ENCODE data around the gene HMGXB3. TPM values are rescaled to one million over a fixed set of nuclear protein-coding genes. Genes with fewer than 3 reads are reported as not detected.

The HMGXB3 gene
- polyA plus RNA-seq, 6 donors from 2014 or later, result 3.8 to 16.7 (median 9.0) TPM

DNA sequence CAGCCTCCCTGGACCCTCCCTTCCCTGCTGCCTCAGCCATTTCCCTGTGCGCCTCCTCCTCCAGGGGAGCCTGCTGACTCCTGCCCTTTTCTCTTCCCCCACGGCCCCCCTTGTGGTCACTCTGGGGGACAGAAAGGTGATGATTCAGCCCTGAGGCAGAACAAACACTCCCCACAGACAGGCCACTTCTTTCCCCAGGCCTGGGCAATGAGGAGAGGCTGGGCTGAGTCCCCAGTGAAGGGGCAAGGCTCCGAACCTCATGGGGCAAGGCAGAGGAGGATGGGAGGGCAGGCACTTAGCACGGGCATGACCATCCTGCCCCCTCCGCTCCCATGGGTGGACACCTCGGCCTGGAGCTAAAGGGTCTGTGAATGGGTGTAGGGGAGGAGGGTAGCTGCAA is 64.8 kb downstream of the HMGXB3 start:
- H3K36me3 Mint-ChIP-seq, result no peaks in the 10 kb centered on the region
- peaks cover 0 to 6% (median 0%) of the 10 kb centered on the region in 3 donors for H3K27me3 Mint-ChIP-seq
- ATAC-seq (ENCODE audit: low read depth in 2 of 2) (no peak), DNase-seq (no peak)
- H3K4me3 Mint-ChIP-seq, result peak overlapping the region in 1 of 8 donors; percentile 3
- peaks cover 6 to 15% (median 13%) of the 10 kb centered on the region in 3 donors for H3K4me1 Mint-ChIP-seq
- no peaks in the 10 kb centered on the region for H3K9me3 Mint-ChIP-seq
- H3K27ac Mint-ChIP-seq, result no peak overlapping the region

DNA sequence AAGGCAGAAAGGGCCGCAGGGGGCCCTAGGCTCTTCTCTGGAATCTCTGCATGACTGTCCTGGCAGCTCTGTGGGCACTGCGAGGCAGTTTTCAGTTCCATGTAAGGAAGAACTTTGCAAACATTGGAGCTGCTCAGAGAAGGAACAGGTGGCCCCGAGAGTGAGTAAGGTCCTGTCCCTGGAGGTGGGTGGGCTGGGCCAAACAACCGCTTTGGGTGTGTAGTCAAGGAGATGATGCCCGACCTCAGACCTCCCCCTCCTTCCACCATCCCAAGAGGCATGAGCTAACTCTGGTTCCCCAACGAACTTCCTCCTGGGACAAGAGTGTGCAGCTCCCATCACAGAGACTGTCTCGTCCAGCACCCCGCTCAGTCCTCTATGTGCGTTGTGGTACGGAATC is 65.3 kb downstream of the HMGXB3 start:
- Mint-ChIP-seq H3K27me3 (peaks cover 0 to 6% (median 0%) of the 10 kb centered on the region in 3 donors), H3K4me1 (peaks cover 6 to 15% (median 13%) of the 10 kb centered on the region in 3 donors), H3K4me3 (no peak overlapping the region), H3K36me3 (no peaks in the 10 kb centered on the region), H3K9me3 (no peaks in the 10 kb centered on the region), H3K27ac (peak overlapping the region in 2 of 6 donors; percentile 2 to 34)
- ATAC-seq (ENCODE audit: low read depth in 2 of 2) (no peak), DNase-seq (no peak)

GRCh38 chr5:150066436-150066835 is 65.9 kb downstream of the HMGXB3 start:
- ATAC-seq (ENCODE audit: low read depth in 2 of 2) (no peak), DNase-seq (no peak)
- Mint-ChIP-seq H3K4me1 (peaks cover 6 to 15% (median 13%) of the 10 kb centered on the region in 3 donors), H3K4me3 (no peak overlapping the region), H3K36me3 (no peaks in the 10 kb centered on the region), H3K9me3 (no peaks in the 10 kb centered on the region), H3K27me3 (peaks cover 0 to 6% (median 0%) of the 10 kb centered on the region in 3 donors), H3K27ac (peak overlapping the region in 1 of 6 donors; percentile 2)

DNA sequence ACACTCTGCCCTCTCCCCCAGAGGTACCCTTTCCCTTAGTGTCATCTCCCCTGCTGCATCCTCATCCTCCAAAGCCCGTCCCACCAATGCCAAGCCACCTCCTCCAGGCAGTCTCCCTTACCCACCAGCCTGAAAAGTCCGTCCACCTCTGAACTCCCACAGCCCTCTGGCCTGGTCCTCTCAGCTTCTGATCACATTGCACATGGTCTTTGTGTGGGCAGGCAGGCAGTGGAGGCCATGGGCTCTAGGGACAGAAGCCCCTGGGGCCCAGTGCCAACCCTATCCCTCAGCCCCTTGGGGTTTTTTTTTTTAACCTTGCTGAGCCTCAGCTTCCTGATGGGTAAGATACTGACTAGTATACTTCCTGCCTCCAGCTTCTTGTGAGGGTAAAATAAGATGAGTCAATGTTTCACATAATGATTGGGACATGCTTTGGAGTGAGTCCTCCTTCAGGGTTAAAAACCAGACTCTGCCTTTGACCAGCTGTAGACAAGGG is 66.4 kb downstream of the HMGXB3 start:
- ATAC-seq (ENCODE audit: low read depth in 2 of 2) (no peak), DNase-seq (no peak)
- Mint-ChIP-seq H3K27ac (peak overlapping the region in 2 of 6 donors; percentile 21 to 69), H3K4me1 (peaks cover 6 to 15% (median 13%) of the 10 kb centered on the region in 3 donors), H3K9me3 (no peaks in the 10 kb centered on the region), H3K36me3 (no peaks in the 10 kb centered on the region), H3K4me3 (peak overlapping the region in 2 of 8 donors; percentile 21 to 34), H3K27me3 (peaks cover 0 to 6% (median 0%) of the 10 kb centered on the region in 3 donors)

- Mint-ChIP-seq H3K4me1 (peaks cover 6 to 15% (median 13%) of the 10 kb centered on the region in 3 donors), H3K9me3 (no peaks in the 10 kb centered on the region), H3K27me3 (peaks cover 0 to 6% (median 0%) of the 10 kb centered on the region in 3 donors), H3K36me3 (no peaks in the 10 kb centered on the region), H3K4me3 (no peak overlapping the region), H3K27ac (peak overlapping the region in 1 of 6 donors; percentile 69)
- ATAC-seq (ENCODE audit: low read depth in 2 of 2), result no peak
- no peak for DNase-seq
Measured at GRCh38 chr5:150067405-150067960, 66.9 kb downstream of the HMGXB3 start.

DNA sequence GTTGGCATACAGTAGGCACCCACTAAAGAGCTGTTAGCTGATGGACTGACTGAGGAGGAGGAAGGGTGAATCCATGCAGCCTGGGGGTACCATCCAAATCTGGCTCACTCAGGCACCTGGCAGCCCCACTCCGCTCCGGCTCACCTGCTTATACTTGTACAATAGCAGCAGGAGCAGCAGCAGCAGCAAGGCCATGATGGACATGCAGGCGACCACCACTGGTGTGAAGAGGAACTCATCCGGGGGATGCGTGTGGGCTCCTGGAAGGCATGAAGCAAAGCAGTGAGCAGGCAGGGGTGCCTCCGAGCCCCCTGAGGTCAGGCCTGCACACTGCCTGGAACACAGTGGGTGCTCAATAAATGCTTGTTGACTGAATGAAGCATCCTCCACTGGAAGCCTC is 67.5 kb downstream of the HMGXB3 start:
- ATAC-seq (ENCODE audit: low read depth in 2 of 2) (no peak), DNase-seq (no peak)
- Mint-ChIP-seq H3K27me3 (peaks cover 0 to 6% (median 0%) of the 10 kb centered on the region in 3 donors), H3K36me3 (no peaks in the 10 kb centered on the region), H3K9me3 (peaks cover 0 to 5% (median 3%) of the 10 kb centered on the region in 7 donors), H3K27ac (no peak overlapping the region), H3K4me1 (peaks cover 6 to 15% (median 13%) of the 10 kb centered on the region in 3 donors), H3K4me3 (no peak overlapping the region)

DNA sequence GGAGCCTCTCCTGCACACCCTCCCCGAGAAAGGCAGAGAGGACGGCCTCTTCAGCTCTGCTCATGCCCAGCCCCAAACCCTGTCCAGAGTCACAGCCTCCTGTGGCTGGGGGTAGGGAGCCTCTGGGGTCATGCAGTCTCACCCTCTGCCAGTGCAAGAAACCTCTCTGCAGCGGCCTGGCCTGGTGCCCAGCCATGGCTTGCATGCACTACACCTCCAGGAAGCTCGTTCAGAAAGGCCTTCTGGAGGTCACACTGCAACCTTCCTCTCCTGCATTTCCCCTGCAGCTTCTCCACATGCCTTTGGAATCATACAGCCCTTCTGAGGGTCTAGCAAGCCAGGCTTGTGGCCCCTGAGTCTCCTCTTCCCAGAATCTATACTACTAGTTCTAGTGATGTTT is 67.9 kb downstream of the HMGXB3 start:
- no peak for ATAC-seq (ENCODE audit: low read depth in 2 of 2)
- Mint-ChIP-seq H3K9me3 (peaks cover 0 to 6% (median 3%) of the 10 kb centered on the region in 7 donors), H3K36me3 (no peaks in the 10 kb centered on the region), H3K27me3 (peaks cover 0 to 6% (median 0%) of the 10 kb centered on the region in 3 donors), H3K27ac (peak overlapping the region in 1 of 6 donors; percentile 27), H3K4me1 (peaks cover 6 to 15% (median 13%) of the 10 kb centered on the region in 3 donors), H3K4me3 (no peak overlapping the region)
- DNase-seq, result no peak

DNA sequence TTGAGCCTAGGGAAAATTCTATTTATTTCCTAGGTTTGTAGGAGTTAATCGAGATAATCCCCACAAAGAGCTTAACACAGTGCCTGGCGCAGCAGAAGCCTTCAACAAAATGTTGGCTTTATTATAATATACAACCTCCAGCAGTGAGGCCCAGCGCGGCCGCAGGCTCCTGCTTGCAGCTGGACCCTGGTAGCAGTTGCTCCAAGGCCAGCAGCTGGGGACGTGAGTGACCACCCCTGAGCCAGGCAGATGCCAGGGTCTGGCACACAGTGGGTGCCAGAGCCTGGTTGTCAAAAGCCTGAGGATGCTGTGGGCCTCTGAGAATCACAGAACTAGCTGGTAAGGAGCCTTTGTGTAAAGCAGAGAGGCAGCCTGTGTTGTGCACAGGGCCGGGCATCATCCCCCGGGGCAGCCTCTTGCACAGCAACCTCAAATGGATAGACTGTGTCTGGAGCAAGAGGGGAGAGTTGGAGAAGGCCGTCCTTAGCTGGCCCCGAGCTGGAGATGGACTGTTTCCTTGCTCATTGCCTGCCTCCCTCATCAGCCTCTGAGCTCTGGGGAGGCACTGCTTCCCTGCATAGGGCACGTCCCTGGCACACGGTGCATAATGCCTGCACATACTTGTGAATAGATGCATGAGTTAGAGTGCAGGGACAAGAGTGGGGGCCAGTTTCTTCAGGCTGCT is 68.6 kb downstream of the HMGXB3 start:
- no peak for DNase-seq
- H3K4me1 Mint-ChIP-seq, result peaks cover 6 to 15% (median 13%) of the 10 kb centered on the region in 3 donors

GRCh38 chr5:150069672-150070627 is 69.4 kb downstream of the HMGXB3 start:
- DNase-seq (no peak), ATAC-seq (ENCODE audit: low read depth in 2 of 2) (no peak)
- H3K9me3 Mint-ChIP-seq, result peaks cover 0 to 6% (median 3%) of the 10 kb centered on the region in 7 donors
- H3K36me3 Mint-ChIP-seq, result no peaks in the 10 kb centered on the region
- H3K27ac Mint-ChIP-seq, result no peak overlapping the region
- H3K4me1 Mint-ChIP-seq, result peaks cover 6 to 15% (median 13%) of the 10 kb centered on the region in 3 donors
- peaks cover 0 to 6% (median 0%) of the 10 kb centered on the region in 3 donors for H3K27me3 Mint-ChIP-seq
- no peak overlapping the region for H3K4me3 Mint-ChIP-seq

More for the DNA sequence above, 68.6 kb downstream of the HMGXB3 start:
- H3K27ac Mint-ChIP-seq, result no peak overlapping the region
- H3K4me3 Mint-ChIP-seq, result no peak overlapping the region
- peaks cover 0 to 6% (median 3%) of the 10 kb centered on the region in 7 donors for H3K9me3 Mint-ChIP-seq
- ATAC-seq (ENCODE audit: low read depth in 2 of 2), result no peak
- no peaks in the 10 kb centered on the region for H3K36me3 Mint-ChIP-seq
- H3K27me3 Mint-ChIP-seq, result peaks cover 0 to 6% (median 0%) of the 10 kb centered on the region in 3 donors

DNA sequence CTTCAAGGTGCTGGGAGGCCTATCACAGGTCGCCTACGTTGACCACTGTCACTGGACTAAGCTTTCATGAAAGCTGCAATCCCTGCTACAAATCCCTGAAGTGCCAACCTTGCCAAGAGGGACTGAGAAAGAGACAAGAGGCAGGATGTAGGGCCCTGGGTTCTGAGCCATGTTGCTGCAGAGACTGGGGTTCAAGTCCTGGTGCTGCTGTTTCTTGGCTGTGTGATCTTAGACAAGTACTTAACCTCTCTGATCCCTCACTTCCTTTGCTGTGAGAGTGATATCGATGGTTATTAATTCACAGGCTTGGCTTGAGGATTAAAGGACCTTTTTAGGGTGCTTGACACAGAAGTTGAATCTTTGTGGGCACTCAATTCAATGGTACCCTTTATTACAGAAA is 70.3 kb downstream of the HMGXB3 start:
- DNase-seq (no peak), ATAC-seq (ENCODE audit: low read depth in 2 of 2) (no peak)
- H3K36me3 Mint-ChIP-seq, result no peaks in the 10 kb centered on the region
- peaks cover 6 to 15% (median 13%) of the 10 kb centered on the region in 3 donors for H3K4me1 Mint-ChIP-seq
- peaks cover 0 to 6% (median 3%) of the 10 kb centered on the region in 7 donors for H3K9me3 Mint-ChIP-seq
- H3K4me3 Mint-ChIP-seq, result no peak overlapping the region
- H3K27ac Mint-ChIP-seq, result no peak overlapping the region
- H3K27me3 Mint-ChIP-seq, result peaks cover 0 to 5% (median 0%) of the 10 kb centered on the region in 3 donors

DNA sequence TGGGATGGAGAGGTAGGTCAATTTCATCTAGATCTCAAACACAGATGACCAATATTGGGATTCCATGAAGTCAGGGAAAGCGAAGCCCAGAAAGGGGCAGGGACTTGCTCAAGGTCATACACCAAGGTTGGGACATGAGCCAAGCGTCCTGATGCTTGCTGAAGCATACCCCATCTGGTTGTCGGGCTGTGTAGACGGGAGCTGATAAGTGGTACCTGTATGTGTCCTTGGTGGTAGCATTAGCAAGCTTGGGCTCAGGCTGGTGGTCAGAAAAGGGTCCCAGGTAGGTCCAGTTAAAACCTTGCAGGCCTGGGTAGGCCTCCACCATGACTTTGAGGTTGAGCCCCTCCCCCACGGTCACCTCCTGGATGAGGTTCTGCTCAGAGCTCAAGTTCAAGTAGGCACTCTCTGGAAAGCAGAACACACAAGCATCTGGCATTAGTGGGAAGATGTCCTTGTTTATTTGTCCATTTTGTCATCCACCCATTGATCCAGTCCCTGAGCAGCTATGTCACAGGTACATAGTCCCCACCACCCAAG is 72.6 kb downstream of the HMGXB3 start:
- Mint-ChIP-seq H3K9me3 (peaks cover 0 to 6% (median 3%) of the 10 kb centered on the region in 7 donors), H3K4me1 (no peaks in the 10 kb centered on the region), H3K36me3 (no peaks in the 10 kb centered on the region), H3K4me3 (no peak overlapping the region), H3K27me3 (no peaks in the 10 kb centered on the region), H3K27ac (no peak overlapping the region)
- no peak for ATAC-seq (ENCODE audit: low read depth in 2 of 2)
- DNase-seq, result no peak

DNA sequence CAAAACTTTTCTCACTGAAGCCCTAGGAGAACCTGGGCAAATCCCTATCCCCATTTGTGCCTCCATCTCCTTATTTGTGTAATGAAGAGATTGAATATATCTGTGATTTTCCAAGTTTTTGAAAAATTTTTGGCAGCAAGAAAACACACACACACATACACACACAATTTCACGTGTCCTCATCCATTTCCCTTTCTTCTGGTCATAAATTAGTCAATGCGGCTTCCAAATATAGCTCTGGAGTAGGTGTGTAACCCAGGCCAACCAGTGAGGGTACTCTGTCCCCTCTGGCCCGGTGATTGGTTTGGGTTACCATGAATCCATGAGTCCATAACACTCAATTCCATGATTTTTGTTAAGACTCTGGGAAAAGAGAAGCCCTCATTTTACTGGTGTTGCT is 73.1 kb downstream of the HMGXB3 start:
- H3K36me3 Mint-ChIP-seq, result no peaks in the 10 kb centered on the region
- H3K27me3 Mint-ChIP-seq, result no peaks in the 10 kb centered on the region
- no peak overlapping the region for H3K27ac Mint-ChIP-seq
- peaks cover 0 to 6% (median 3%) of the 10 kb centered on the region in 7 donors for H3K9me3 Mint-ChIP-seq
- H3K4me3 Mint-ChIP-seq, result no peak overlapping the region
- peaks cover 0 to 3% (median 0%) of the 10 kb centered on the region in 3 donors for H3K4me1 Mint-ChIP-seq
- ATAC-seq (ENCODE audit: low read depth in 2 of 2) (no peak), DNase-seq (no peak)

DNA sequence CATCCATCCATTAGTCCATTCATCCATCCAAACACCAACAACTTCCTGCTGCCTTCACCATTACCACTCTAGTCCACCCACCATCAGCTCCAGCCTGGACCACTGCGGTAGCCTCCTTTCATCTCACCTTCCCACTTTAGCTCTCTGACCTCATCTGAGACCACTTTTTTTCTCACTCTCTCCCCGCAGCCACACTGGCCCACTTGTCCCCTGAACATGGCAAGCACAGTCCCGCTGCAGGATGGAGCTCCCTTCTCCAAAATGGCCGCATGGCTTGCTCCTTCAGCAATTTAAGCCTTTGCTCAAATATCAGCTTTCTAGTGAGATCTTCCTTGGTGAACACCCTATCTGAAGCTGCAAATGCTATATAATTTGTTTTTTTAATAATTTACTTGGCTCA is 74.7 kb downstream of the HMGXB3 start:
- H3K4me1 Mint-ChIP-seq, result peaks cover 0 to 8% (median 0%) of the 10 kb centered on the region in 3 donors
- H3K27ac Mint-ChIP-seq, result no peak overlapping the region
- ATAC-seq (ENCODE audit: low read depth in 2 of 2) (no peak), DNase-seq (no peak)
- H3K4me3 Mint-ChIP-seq, result no peak overlapping the region
- peaks cover 0 to 6% (median 3%) of the 10 kb centered on the region in 7 donors for H3K9me3 Mint-ChIP-seq
- H3K27me3 Mint-ChIP-seq, result no peaks in the 10 kb centered on the region
- no peaks in the 10 kb centered on the region for H3K36me3 Mint-ChIP-seq
